Lung microvascular endothelial cell (primary cell): ENCODE results near the gene LENEP. TPM values are rescaled to one million over a fixed set of nuclear protein-coding genes. Genes with fewer than 3 reads are reported as not detected.

Source experiments
- DNase-seq, 2 donors: peaks; one replicate each; pipeline versions ENCODE4 v3.0.0 to v3.0.0-alpha.2; 2010; ENCODE audit warnings: low read depth in 2 of 2
- total RNA-seq: library from RNA; depleted of rRNA; stranded (reverse); fragments of >200 nt; gene quantifications from 2 replicates; pipeline ENCODE4 v1.2.1, GENCODE V29; 2014

LENEP gene
- total RNA-seq, 1 donor from 2014 or later: 0.40 TPM

DNA sequence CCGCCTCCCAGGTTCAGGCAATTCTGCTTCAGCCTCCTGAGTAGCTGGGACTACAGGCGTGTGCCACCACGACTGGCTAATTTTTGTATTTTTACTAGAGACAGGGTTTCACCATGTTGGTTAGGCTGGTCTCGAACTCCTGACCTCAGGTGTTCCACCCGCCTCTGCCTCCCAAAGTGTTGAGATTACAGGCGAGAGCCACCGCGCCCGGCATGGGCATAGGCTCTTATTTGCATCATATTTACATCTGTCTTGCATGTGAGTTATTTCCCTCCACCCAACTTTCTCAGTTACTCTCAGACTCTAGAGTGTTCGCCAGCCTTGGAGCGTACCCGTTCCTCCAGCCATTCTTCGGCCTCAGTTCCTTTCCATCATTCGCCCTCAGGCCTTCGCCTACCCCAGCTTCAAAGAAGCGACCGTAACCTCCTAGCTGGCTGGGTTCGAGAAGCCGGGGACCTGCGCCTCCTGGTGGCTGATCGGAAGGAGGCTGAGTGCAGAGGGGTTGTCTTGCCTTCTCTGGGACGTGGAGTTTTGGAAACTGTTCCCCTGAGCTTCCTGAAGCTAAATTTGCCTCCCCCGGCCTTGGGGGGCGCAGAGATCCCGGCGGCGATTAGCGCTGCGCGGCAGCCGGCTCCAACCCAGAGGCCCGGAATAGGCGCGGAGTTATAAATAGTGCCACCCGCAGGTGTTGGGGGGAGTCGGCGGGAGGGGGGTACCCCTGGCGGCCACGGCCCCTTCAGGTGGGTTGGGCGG lies 5.6 kb downstream of the LENEP start:
- peak; percentile 65 to 66 for DNase-seq

DNA sequence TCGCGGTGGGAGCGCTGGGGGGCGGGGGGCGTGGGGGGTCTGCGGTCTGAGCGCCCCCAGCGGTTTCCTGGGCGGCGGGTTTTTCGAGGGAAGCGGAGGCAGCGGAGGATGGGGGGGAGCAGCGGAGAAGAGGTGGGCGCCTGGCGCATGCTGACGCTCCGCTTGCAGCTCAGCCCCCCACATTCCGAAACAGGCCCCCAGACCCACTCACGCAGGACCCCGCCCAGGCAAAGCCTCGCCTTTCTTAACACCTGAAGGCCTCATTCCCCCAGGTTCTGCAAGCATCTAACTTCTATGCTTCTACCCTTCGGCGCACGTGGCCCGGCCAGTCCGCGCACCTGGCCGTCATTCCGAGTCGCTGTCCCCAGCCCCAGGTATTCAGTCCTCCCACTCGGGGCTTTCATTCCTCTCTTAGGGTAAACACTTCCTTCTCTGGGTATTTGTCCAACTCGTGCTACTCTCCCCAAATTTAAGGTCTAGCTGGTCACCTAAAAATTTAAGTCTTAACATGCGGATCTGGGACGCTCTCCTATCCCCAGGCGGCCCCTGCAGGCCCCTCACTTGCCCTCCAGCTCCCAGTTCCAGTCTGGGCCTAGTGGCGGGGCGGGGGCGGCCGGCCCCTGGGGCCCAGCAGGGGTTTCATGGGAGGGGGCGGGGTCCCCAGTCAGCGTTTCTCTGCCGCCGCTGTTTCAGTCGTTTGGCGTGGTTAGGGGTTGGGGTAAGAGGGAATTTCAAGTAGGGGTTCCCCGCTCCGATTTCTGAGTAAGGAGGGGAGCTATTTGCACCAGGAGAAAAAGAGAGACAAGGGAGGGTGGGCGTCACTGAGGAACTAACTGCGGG lies 6.4 kb downstream of the LENEP start:
- peak in 1 of 2 donors; percentile 22 for DNase-seq

DNA sequence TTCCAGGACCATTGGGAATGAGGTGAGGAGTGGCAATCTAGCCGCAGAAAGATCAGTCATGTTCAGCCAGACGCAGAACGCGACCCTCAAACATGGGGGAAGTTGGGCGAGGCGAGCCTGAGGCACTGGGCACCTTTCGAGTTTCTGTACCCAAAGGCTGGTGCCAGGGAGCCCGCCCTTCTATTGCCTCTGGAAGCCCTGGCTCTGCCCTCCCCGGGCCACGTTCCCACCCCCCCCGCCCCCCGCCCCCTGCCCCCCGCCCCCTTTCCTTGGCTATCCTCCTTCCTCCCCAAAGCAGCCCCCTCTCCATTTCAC lies 7.0 kb downstream of the LENEP start:
- DNase-seq: peak in 1 of 2 donors; percentile 17

DNA sequence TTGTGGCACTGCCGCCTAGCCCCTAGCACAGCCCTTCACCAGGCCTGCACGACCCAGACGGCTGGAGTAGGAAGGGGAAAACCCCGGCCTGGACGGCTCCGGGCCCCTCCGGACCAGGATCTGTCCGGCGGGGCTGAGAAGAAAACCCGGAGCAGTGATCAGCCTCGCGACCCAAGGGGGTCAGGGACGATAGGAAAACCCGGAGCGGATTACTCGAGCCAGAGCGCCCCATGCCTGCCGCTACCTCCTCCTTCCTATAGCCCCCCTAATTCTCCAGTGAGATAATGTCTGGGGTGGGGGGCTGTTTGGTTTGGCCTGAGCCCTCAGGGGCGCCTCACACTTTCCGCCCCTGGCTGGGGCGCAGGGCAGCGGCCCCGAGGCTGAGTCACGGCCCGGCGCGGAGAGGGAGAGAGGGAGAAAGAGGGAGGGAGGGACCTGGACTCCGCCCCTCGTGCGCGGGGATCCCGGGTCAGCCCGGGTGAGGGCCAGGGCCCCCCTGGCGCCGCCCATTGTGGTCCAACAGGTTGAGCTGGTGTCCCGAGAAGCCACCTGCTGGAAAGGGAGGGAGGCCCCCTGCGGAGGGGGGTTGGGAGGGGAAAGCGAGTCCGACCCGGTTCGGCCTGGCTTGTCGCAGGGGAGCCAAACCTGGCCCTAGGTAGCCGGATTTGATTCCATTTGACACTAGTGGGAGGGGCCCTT lies 7.5 kb downstream of the LENEP start:
- DNase-seq: peak; percentile 81 to 86

DNA sequence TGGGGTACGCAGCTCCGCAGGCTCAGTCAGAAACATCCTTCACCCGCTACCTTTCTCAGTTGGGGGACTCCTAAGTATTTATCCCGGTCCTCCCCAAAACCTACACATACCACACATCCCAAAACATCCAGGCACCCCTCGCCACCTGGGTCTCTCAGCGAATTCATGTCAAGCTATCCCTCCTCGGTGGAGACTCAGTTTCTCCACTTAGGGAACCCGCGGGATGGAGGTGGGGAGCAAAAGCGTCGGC lies 8.0 kb downstream of the LENEP start:
- DNase-seq: no peak

DNA sequence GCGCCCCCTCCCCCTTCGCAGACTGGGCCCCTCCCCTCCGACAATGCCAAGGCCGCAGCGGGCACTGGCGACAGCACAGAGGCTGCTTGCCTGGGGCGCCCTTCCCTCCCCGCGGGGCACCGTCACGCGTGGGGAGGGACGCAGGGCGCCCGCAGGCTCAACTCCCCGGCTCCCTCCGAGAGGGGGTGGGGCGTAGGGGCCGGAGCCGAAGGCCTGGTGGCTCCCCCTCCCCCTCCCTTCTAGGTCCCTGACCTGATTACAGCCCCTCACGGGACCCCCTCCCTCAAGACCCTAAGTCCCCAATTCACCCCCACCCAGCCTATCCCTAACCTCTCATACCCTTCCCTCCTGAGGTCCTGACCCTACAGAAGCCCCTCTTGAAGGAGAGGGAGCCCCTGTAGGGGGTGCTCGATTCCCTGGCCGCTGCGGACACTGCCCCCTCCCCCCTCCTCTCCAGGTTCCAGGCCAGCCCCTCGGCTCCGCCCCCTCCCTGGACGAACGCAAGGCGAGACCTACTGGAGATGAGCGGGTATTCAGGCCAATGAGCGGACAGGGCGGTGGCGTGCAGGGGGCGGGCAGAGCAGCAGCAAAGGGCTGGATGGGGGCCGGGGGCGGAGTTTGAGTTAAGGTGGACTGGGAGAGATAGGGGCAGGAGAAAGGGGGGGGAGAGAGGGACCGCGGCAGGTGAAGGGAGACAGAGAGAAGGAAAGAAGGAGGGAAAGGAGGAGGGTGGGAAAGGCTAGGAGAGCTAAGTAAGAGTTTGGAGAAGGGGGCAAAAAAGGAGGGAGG lies 8.5 kb downstream of the LENEP start:
- DNase-seq: peak; percentile 99 to 100

DNA sequence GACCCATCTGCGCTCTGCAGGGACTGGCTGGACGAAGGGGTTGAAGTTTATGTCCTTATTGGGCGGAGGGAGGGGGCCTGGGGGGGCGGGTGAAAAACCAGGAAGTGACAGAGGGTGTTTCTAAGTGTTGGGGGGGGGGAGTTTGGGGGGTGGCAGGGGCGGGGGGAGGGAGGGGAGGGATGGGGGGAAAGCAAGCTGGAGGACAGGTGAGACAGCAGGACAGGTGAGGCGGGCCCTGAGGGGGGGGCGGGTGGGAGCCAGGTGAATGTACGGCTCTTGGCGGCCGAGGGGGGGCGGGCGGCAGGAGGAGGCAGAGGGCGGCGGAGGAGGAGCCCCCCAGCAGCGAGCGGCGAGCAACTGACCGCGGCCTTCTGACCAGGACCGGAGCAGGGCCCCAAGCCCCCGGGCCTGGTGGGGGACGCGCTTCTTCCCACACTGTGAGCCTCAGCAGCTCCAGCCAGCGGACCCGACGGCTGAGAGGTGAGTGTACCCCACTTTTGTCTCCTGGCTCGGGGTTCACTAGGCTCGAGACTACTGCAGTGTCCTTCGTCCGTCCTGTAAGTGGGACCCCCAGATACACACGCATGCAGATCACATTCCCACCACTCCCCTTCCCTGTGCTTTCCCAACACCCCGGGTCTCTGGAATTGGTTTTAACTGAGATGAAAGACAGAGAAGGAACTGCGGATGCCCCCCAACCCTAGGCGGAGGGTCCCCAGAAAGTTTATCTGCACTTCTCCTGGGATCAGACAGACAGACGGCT lies 9.3 kb downstream of the LENEP start, which contains the start of gene ZBTB7B:
Gene ZBTB7B (plus strand): TSS at position 339 of the 763 bp plus-strand sequence. CDS start 11,859 bp downstream, outside the sequence.
- peak; percentile 36 to 38 for DNase-seq

DNA sequence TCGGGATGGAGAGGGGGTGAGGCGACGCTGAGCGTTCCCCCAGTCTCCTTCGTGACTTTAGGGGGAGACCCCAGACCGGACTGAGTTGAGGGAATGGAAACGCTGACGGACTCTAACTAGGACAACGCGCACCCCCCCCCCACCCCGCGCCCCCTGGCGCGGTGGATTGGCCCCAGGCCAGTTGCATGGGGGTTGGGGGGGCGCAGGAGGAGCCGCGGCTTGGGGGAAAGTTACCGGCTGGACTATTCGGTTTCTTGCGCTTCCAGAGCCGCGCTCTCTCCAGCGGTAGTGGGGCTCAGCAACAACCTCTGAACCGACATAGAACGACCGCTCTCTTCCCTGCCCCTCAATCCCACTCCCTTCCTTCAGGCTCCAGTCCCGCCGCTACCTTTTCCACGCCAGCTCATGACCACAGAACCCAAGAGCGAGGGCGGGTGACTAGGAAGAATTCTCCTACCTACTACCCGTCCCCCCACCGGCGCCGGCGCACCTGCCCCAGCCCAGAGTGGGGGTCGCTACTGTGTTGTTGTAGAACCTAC lies 9.9 kb downstream of the LENEP start:
- peak; percentile 20 to 45 for DNase-seq

DNA sequence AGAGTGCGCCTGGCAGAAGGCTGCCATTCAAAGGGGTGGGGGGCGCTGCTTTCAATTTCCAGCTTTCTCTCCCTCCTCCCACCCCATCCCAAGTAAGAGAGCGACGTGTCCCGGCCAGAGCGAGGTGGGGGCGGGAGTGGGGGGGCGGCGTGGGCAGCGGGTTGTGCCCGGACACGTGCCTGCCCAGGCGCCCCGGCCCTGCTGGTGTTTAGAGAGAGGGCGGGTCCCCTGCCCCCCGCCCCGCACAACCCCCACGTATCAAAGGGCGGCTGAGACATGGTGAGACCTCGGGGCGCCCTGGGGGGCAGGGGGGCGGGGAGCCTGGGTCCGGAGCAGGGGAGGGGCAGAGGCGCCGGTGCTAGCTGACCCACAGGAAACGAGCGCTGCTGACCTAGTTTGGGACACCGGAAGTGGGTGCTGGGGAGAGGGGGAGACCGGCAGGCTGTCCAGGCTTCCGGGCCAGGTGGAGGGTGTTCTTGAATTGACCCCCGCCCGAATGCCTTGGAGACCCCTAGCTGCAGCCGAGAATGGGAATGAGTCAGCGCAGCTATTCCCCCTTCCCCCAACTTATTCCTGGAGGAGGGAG lies 10.5 kb downstream of the LENEP start:
- DNase-seq: peak; percentile 14 to 19

DNA sequence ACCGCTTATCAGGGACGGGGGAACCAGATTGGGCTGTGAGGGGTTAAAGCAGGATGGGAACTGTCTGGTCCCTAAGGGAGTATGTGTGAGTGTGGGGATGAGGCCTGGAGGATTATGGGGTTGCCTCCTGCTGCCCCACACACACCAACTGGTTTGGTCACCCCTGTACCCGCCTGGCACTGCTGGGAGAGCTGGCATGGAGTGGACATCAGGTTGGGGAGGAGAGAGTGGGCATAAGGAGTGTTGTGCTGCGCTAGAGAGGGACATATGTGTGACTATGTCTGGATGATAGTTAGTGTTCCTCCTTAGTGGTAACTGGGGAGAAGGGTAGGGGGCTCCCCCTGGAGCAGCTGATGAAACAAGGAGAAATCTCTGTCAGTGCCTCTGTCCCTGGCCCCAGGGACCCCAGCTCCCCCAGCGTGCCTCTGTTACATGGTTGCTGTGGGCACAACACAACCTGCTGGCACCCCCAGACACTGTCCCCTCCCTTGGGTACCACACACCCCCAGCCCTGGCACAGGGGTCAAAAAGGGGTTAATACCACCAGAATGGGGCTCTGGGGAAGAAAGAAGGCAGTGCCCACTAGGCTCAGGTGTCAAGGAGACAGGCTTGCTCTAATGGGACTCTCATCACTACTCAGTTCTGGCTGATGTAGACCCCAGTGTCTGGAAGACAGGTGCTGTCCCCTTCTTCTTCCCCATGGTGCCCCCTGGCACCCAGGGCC lies 11.1 kb downstream of the LENEP start:
- DNase-seq: no peak

DNA sequence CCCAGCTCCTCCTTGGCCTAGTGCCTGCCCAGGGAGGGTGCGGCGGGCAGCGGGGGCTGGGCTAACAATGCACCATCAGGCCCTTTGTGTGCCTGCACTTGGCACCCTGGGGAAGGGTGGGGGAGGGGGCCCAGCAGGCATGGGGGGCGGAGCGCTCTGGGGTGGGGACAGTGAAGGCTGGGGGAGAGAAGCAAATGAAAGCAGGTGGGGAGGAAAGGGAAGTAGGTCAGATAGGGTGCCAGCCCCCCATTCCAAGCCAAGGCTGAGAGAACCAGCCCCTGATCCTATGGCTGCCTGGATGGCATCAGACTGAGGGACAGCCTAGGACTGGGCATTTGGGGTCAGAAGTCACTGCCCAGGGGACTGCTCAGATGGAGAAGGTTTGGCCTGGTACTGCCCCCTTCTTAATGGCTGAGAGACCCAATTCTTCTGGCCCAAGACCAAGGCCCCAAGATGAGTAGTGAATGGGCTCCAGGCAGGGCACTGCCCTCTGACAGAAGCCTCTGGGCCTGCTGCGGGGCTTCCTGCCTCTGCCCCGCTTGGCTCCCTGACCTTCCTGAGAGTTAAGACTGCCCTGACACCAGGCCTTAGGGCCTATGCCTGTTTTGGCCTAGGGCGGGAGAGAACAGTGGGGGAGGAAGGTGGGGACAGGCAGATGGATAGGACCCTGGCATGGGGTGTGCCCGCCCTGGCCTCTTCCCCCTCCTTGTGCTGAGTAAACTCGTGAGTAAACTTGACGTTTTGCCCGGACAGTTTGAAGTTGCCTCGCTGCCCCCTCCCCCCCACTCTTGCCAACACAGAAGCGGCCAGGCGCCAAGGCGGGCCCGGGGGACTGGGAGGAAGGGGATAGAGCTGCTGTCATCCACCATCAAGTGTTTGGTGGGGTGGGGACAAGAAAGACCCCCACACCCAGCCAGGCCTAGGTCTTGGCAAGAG lies 12.0 kb downstream of the LENEP start:
- no peak for DNase-seq

DNA sequence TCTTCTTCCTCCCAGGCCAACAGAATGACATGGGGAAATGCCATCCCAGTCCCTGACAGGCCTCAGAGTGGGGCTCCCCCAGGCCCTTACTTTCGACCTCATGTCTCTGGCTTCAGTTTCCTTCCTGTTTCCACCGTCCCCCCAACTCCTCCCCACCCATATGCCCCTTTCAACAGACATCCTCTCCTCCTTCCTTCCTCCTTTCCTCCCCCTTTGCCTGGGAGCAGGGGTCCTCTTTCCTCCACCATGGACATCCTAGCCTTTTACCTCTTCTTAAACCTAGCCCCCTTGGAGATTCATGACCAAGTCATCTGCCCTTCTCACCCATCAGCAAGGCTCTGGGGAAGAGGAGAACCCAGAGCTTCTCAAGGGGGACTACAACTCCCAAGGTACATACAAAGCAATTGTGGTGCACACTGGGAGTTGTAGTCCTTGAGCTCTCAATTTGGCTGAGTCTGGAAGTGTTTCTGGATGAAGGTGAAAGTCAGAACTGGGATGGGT lies 13.3 kb downstream of the LENEP start:
- DNase-seq: peak; percentile 25 to 37

DNA sequence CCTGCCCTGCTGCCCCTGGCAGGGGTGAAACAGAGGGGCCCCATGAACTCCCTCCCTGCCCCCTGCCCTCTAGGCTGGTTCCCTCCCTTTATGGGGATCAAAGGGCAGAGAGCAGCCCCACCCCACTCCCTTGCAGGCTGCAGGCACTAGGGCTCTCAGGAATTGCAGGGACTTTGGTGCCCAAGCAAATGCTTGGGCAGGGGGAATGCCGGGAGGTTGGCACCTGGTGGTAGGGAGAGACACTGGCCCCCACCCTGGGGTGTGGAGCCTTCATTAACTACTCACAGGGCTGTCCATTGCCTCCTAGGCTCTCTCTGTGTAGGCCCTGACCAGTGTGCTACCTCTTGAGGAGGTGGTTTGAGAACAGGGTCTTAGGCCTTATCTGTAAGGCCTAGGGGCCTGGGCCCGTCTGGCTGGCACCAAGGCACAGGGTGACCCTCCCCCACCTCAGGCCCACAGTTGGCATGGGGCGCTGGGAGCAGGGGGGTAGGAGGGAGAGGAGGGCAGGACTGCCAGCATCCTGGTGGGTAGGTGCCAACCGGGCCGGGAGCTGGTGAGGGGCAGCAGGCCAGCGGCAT lies 14.0 kb downstream of the LENEP start:
- no peak for DNase-seq

DNA sequence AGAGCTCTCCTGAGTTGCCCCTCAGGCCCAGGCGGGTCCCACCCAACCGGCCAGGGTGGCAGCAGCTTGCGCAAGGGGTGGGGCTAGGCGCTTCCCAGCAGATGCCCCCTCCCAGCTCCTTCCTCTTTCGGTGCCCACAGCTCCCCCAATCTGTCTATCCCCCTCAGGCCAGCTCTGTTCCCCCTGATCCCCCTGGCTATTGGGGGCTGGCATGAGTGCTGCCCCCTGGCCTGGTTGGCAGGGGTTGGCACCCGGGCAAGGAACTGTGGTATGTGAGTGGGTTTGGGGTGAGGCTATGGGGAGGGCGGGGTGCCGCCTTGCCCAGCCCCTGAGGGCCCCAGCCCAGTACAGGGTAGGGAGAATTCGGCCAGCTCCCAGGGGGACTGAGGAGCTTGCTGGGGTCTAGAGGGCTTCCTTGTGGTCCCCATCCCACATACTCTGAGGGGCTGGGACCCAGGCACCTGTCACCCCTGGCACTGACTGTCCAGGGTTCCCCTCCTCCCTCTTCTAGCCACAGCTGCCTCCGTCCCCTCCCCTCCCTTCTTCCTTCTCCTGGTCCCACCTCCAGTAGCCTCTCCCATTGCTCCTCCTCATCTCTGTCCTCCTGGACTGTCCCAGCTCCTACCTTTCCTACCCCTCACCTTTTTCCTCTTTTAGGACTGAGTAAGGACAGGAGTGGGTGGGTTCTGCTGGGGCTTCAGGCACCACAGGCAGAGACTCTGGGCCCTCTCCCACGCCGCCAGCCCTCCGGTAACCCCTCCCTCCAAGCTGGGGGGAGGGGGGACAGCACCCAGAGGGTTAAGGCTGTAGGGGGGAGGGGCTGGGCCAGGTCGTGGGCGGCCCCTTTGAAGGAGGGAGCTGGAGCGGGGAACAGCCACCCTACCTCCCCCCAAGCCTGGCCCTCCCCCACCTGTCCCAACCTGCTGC lies 14.9 kb downstream of the LENEP start:
- no peak for DNase-seq

DNA sequence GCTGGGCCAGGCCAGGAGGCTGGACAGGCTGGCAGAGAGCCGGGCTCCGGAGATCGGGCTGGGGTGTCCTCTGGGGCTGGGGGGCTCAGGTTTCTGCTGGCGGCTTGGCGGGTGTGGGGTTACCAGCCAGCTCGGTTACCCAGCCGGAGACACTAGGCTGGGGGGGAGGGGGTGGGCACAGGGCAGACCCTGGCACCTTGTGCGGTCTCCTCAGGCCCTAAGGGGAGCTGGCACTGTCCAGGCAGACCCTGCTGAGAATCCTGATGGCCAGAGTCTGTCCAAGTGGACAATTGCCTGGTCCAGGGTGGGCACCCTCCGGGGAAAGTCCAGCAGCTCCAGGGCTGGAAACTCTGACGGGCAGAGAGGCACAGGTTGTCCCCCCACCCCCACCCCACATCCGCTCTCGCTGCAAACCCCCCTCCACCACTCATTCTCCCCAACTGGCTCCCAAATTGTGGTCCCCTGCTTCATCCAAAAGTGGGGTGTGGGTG lies 15.9 kb downstream of the LENEP start:
- no peak for DNase-seq

DNA sequence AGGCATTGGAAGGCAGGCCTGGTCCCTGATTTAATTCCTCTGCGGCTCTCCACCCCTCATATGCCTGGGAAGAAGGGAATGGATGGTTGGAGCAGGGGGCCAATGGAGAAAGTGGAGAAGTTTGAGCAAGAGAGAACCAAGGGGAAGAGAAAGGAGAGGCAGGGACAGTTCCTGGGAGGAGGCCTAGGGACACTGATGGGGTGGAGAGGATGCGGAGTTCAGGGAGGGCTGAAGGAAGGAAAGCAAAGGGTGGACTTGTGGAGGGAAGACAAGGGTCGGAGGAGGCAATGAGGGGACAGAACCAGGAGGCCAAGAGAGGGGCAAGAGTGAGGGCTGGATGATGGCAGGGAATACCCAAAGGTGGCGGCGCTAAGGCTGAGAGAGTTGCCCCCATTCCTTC lies 16.4 kb downstream of the LENEP start:
- DNase-seq: no peak
